Measurements from ENCODE around the gene ATP5F1A.
"Not testable (repeated sequence)": the region's sequence is repeated elsewhere in the genome, so short reads cannot be mapped to it uniquely, and the experiment has no call there.

The ATP5F1A gene

DNA sequence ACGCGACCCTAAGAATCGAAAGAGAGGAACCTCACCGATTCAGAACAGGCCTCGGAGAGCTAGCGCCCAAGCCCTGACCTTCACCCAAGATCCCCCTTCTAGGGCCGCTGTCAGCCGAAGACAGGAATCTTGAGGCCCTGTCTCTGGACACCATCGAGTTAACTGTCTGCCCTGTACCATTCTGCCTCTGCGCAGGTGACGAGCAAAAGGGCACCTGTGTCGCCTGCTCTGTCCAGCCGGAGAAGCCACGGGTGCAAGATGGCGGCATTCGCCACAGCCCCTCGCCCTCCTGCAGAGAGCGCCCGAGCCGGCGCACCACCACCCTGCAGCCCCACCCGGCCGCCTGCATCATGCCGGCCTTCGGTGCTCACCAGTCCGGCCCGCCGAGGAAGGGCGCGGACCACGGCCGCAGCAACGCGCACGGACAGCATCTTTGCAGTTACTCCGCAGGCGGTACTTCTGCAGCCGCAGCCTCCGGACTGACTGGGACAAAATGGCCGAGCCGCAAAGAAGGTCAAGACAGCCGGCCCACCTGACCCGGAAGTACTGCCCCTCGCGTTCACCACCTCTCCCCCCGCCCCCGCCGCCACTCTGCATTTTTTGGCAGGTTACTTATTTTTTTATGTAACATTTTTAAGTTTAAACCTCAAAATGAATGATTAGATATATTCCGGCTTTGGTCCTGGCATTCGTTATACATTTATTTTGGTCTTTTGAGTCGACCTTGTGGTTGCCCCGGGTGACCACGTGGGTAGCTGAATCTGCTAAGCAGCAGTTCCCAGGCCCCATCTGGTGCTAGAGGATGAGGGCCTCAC is at the start of gene ATP5F1A:
ATP5F1A (minus strand) TSS at position 496 of the 815 bp plus-strand sequence; CDS start at position 431, 65 bp downstream.
- DNase-seq (ENCODE audit: low spot score): peak; percentile 87

DNA sequence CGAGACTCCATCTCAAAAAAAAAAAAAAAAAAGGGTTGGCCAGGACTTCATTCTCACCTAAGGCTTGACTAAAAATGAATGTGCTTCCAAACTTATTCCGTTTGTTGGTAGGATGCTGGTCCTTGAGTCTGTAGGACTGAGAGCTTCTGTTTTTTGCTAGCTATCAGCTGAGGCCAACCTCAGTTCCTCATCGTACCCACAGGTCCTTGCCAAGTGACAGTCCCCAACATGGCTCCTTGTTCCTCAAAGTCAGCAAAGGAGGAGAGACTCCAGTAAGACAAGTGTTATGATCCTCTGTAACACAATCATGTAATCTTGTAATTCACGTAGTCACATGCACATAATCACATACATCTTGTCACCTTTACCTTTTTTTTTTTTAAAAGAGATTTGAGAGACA is 43.1 kb upstream of the ATP5F1A start:
- no peak for DNase-seq (ENCODE audit: low spot score)

DNA sequence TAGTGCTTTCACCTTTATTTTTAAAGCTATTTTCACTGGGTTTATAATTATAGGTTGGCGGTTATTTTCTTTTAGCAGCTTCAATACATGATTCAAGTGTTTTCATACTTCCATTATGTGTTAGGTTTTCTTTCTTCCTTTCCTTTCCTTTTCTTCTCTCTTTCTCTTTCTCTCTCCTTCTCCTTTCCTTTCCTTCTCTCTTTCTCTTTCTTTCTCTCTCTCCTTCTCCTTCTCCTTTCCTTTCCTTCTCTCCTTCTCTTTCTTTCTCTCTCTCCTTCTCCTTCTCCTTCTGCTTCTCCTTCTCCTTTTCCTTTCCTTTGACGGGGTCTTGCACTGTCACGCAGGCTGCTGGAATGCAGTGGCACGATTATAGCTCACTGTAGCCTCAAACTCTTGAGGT is 42.1 kb upstream of the ATP5F1A start:
- DNase-seq (ENCODE audit: low spot score): no peak

DNA sequence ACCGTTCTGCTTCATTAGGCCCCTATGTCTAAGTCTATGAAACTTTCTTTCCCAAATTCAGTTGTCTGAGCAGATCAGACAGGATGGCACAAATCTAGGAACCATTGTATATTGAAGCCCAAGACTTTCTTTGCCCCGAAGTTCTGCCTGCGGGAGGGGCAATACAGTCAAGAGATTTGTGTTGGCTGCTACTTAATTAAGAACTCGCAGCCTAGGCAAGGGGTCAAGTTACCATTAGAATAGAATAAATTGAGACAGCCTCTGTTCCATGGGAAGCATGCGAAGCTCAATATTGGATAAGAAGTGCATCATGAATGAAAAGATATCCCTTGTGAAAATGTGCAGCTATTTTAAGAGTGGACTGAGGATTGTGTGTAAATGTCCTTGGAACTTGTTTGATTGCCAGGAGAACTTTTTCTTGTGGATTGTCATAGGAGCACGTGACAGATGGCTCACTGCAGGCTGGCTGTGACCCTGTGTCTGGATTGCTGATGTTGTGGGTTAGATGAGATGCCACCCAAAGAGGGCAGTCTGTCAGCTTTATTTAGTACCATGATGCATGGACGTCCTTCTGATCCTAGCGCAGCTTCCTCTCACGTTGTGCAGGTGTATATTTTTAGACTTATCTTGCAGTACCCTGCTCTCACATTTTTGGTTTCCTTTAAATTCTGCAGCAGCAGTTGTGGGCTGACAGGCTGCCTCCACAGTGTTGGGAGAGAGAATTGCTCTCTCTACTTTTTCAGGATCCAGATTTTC is 37.0 kb upstream of the ATP5F1A start:
- peak; percentile 3 for DNase-seq (ENCODE audit: low spot score)

DNA sequence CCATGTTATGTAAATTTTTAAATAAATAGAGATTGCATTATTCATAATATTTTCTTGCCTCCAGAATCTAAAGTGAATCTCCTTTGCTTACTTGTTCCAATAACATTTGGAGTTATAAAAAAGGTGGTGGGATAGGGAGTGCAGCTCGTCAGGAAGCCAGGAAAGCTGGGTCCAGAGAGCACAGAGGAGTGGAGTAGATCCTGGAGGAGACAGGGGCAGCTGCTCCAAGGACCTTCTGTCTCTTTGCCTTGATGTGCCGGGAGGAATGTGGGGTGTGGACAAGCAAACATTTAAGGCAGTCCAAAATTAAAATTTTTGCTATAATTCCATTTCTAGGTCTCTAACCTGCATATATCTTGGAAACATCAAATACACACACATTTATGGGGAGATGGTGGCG is 35.4 kb upstream of the ATP5F1A start:
- DNase-seq (ENCODE audit: low spot score): no peak

DNA sequence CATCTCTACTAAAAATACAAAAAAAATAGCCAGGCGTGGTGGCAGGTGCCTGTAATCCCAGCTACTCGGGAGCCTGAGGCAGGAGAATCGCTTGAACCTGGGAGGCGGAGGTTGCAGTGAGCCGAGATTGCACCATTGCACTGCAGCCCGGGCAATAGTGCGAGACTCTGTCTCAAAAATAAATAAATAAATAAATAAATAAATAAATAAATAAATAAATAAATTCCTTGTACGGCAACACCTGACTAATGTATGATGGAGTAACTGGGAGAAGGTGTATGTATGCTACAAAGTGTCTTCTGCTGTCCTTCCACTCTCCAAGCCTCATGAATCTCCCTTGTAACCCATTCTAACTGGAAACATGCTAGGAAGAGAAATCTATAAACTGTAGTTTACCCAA is 32.5 kb upstream of the ATP5F1A start:
- not testable (repeated sequence) for DNase-seq (ENCODE audit: low spot score)

DNA sequence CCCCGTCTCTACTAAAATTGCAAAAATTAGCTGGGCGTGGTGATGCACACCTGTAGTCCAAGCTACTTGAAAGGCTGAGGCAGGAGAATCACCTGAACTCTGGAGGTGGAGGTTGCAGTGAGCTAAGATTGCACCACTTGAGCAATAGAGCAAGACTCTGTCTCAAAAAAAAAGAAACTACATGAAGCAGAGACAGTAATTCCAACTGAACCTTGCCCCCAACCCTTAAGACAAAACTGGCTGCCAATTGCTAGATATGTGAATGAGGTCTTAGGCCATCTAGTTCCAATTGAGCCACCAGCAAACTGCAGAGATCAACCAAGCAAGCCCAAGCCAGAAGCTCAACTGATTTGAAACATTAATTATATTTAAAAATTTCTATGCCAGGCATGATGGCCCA is 32.0 kb upstream of the ATP5F1A start:
- DNase-seq (ENCODE audit: low spot score): no peak

DNA sequence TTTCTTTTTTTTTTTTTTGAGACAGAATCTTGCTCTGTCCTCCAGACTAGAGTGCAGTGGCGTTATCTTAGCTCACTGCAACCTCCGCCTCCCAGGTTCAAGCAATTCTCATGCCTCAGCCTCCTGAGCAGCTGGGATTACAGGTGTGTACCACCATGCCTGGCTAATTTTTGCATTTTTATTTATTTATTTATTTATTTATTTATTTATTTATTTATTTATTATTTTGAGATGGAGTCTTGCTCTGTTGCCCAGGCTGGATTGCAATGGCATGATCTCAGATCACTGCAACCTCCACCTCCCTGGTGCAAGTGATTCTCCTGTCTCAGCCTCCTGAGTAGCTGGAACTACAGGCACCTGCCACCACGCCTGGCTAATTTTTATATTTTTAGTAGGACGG is 28.5 kb upstream of the ATP5F1A start:
- DNase-seq (ENCODE audit: low spot score): not testable (repeated sequence)

DNA sequence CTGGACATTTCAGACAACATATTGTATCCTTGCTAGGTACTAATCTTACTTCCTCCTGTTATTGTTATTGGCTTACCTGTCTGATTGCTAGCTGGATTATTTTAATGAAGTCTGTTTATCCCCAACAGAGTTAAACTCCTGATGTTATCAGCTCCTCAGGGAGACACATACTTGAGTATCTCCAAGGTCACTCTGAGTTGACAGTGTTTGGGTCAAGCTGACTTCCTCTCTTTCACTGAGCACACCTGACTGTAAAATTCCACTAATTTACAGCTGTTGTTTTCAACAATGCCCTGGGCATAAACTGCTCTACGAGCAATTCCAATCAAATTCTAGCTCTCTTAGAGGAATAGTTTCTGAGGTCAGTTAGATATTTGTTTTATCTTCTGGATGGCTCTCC is 15.7 kb upstream of the ATP5F1A start:
- DNase-seq (ENCODE audit: low spot score): no peak

DNA sequence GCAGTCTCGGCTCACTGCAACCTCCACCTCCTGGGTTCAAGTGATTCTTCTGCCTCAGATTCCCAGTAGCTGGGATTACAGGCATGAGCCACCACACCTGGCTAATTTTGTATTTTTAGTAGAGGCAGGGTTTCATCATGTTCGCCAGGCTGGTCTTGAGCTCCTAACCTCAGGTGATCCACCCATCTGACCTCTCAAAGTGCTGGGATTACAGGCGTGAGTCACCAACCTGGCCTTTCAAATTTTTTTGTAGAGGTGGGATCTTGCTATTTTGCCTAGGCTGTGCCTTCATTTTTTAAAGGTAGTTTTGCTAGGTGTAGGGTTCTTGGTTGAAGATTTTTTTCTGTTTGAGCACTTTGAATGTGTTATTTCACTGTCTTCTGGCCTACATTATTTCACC is 12.3 kb upstream of the ATP5F1A start:
- DNase-seq (ENCODE audit: low spot score): no peak

DNA sequence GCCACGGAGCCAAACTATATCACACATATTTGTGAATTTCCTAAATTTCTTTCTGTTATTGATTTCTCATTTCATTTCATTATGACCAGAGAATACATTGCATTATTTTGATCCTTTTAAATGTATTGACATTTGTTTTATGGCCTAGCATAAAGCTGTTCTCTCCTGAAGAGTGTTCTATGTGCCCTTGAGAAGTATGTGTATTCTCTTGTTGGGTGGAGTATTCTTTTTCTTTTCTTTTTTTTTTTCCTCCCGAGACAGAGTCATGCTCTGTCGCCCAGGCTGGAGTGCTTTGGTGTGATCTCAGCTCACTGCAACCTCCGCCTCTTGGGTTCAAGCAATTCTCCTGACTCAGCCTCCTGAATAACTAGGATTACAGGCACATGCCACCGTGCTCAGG is 11.3 kb upstream of the ATP5F1A start:
- DNase-seq (ENCODE audit: low spot score): no peak

DNA sequence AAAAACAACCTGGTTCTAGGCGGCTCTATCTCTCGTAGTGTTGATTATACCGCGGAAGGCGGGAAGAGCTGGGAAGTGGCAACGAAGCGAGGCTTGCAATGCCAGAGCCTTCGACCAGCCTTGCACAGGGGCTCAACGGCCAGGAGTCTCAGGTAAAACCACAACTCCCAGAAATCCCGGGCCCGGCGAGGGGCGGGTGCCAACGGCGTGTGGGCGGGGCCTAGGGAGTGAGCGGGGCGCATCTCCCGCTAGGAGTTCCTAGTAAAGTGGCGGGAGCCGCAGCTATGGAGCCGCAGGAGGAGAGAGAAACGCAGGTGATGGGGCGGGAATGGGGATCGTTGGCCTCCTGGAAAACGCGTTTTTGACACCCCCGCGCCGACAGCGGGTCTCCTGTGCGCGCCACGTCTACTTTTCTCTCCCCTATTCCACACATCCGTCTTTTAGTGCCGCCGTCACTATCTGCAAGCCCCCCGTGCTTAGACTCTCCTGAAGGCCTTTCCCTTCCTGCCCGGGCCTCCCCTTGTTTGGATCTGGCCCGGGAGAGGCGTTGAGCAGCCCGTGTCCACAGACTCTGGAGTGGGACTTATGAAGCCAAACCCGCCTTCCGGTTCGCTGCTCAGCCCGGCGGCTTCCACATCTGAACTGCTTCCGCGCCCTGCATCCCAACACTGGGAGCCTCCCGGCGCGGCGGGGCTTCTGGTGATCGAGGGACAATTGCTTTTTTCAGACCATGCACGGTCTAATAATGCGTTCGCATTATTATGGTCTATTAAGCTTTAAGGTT is 6.2 kb upstream of the ATP5F1A start, which contains the start of gene HAUS1:
HAUS1 (plus strand) TSS at position 258 of the 784 bp plus-strand sequence; CDS start at position 285, 27 bp downstream.
- peak; percentile 89 for DNase-seq (ENCODE audit: low spot score)

DNA sequence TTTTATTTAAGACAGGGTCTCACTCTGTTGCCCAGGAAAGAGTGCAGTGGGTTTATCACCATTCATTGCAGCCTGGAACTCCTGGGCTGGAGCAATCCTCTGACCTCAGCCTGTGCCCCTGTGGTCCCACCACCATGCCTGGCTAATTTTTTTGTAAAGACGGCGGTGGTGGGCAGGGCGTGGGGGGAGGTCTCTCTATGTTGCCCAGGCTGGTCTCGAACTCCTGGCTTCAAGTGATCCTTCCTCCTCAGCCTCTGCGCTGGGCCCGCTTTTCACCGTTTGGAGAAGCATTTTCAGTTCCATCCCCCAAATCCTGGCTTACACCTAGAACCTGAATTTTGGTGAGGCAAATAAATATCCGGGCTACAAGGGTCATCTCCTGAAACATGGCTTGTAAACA is 1.4 kb upstream of the ATP5F1A start:
- DNase-seq (ENCODE audit: low spot score): no peak

DNA sequence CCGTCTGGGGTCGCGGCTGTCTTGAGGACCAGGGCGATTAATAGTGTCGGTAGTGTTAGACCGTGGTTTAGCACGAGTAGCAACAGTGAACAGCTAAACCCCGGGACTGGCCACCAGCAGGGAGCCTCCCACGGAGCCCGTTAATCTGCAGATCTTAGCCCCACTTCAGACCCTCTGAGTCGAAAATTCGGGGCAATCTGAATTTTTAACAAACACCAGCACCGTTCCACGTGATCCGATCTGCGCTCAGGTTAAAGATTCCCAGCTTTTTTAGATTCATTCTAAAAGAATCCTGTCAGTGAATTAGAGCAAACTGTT is 479 bp upstream of the ATP5F1A start:
- DNase-seq (ENCODE audit: low spot score): no peak

DNA sequence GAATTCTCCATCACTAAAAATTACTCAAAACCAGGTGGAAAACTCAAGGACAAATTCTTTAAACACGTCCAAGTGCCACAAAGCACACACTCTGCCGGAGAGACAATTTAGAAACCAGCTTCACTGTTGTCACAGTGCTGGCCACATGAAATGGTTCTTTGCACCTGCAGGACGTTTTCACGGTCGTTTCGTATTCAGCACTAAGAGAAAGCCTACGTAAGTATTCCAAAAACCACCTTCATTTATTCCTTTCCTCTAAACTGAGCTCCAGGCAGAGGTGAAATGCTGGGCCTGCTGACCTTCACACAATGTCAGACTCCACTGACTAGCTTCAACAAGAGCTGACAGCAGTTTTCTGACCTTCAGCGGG is 680 bp downstream of the ATP5F1A start:
- no peak for DNase-seq (ENCODE audit: low spot score)

DNA sequence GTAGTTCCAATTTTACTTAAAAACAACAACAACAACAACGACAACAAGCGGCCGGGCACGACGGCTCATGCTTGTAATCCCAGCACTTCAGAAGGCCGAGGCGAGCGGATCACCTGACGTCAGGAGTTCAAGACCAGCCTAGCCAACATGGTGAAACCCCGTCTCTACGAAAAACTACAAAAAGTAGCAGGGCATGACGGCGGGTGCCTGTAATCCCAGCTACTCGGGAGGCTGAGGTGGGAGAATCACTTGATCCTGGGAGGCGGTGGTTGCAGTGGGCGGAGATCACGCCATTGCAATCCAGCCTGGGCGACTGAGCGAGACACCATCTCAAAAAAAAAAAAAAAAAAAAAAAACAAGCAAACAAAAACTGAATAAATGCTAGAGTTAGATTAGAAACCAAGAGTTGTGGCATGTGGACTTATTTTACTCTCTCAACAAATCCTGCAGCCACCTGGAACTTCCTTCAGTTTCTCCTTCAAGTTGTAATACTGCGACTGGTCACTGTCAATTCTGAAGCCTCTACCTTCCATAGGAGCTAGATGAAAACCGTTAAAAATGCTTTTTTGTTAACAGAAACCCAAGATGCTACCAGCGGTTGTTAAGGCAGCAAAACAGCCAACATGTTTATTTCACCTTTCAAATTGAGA is 1.3 kb downstream of the ATP5F1A start:
- DNase-seq (ENCODE audit: low spot score): no peak

DNA sequence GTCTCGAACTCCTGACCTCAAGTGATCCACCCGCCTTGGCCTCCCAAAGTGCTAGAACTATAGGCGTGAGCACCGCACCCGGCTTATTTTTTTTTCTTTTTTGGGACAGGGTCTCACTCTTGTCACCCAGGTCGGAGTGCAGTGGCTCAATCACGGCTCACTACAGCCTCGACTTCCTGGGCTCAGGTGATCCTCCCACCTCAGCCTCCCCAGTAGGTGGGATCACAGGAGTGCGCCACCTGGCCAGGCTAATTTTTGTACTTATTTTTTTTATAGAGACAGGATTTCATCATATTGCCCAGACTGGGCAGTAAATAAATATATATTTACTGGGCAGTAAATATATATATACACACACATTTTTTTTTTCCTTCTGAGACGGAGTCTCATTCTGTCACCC is 2.6 kb downstream of the ATP5F1A start:
- DNase-seq (ENCODE audit: low spot score): no peak

DNA sequence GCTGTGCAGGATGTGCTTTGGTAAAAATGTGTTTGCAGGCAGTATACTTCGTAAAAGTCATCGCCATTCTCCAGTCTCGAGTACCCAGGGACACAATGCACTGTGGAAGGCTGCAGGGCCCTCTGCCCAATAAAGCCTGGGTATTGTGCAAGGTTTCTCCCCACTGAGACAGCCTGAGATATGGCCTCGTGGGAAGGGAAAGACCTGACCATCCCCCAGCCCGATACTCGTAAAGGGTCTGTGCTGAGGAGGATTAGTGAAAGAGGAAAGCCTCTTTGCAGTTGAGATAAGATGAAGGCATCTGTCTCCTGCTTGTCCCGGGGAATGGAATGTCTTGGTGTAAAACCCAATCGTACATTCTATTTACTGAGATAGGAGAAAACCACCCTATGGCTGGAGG is 9.6 kb downstream of the ATP5F1A start:
- not testable (repeated sequence) for DNase-seq (ENCODE audit: low spot score)

DNA sequence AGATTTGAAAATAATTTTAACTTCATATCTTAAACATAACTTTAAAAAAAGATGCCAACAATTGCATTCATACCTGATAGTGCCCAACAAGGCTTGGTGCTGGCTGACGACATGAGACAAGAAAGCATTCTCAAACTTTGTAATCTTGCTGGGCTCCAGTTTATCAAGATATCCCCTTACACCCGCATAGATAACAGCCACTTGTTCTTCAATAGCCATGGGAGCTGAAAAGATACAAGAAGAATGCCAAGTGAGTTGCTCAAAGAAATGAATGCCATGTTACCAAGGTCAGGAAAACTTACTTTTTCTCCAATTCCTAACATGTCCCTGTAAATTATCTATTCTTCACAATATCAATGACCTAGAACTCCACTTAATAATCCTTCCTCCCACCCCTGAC is 13.7 kb downstream of the ATP5F1A start:
- no peak for DNase-seq (ENCODE audit: low spot score)

DNA sequence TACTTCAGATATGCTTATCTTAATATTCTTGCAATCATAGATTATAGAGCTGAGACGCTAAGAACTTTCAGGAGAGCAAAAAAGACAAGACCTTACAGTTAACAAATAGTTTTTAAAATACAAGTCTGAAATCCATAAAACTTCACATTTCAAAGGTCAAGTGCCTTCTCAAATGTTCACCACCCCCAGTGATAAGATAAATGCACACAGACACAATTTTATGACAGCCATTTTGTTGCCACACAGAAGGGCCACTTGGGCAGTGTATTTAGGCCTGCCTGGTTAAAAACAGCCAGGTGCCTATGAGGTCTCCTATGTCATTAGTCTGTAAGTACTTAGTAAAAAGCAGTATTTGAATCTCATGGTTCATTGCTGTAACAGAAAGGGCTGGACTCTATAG is 17.9 kb downstream of the ATP5F1A start:
- DNase-seq (ENCODE audit: low spot score): no peak

DNA sequence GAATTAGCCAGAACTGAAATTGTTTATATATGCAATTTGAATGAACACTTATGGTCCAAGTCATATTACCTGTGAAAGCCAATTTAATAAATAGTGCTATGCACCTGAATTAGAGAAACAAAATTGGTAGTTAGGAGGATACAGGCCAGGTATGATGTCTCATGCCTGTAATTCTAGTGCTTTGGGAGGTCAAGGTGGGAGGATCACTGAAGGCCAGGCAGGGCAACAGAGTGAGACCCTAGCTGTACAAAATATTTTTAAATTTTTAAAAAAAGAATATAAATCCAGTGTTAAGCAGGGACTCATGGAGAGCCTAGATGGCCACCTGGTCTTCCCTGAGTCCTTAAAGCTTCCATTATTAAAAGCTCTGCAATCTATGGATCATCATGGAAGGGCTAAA is 18.8 kb downstream of the ATP5F1A start:
- no peak for DNase-seq (ENCODE audit: low spot score)

Data from globus pallidus (tissue), 1 donor.